Skeletal muscle cell (primary cell): ENCODE measurements around the gene FAR1.

Source experiments
- DNase-seq: peaks from one replicate; pipeline ENCODE4 v3.0.0-alpha.2; 2010; ENCODE audit warnings: low read depth
- H3K4me3 ChIP-seq: 2 replicates; pipeline ENCODE4 v1.5.1; 2011; ENCODE audit warnings: low read depth, mild to moderate bottlenecking, control low read depth, low read length, moderate library complexity

Gene FAR1

DNA sequence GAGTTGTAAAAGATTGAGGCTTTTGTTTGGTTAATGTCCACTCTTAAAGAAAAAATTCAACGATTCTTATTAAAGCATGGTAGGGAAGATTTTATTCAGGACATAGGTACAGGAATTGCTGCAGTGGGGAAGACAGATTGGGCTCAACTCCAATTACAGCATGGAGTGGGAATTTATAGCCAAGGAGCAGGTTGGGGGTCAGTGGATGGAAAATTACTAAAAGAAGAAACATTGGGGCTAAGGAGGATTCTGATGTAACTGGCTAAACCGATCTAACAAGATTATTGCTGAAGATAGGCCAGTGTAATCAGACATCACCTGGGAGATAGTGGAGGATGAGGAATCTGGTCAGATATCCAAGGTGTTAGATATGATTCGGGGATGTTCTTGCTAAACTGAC is 97.4 kb downstream of the FAR1 start:
- no peak for DNase-seq
- no peak overlapping the region for H3K4me3 ChIP-seq

DNA sequence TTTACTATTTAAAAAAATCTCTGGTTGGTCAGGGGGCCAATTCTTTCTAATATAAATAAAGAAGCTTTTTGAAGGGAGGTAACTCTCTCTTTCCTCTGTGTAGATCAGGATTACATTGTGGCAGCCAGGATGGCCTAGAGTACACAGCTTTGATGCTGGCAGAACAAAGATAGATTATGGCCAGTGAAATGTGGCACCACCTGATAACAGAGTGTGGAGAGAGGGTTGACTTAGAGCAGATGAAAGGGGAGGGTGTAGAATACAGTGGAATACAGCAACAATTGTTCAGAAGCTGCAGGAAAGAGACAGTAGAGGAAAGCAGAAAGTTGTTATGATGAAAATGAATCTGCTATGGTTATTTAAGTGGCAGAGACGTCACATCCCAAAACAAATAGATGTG is 99.0 kb downstream of the FAR1 start:
- no peak overlapping the region for H3K4me3 ChIP-seq
- DNase-seq = no peak

DNA sequence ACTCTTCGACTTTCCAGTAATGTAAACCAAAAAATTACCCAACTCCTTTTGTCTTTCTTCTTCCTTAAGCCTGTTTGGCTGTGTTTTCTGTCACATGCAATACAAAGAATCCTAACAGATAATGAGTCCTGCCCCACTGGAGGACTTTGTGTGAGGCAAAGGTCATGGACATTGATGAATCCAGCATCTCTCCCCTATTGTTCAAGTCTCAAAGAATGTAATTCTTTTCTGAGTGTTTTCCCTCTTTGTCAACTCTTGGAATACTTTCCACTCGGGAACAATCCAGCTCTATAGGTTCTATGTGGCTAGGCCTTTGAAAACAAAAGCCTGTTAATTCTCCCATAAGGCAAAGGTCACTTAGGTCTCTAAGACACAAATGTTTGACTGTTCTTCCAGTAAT is 100.7 kb downstream of the FAR1 start:
- no peak for DNase-seq
- H3K4me3 ChIP-seq = no peak overlapping the region

DNA sequence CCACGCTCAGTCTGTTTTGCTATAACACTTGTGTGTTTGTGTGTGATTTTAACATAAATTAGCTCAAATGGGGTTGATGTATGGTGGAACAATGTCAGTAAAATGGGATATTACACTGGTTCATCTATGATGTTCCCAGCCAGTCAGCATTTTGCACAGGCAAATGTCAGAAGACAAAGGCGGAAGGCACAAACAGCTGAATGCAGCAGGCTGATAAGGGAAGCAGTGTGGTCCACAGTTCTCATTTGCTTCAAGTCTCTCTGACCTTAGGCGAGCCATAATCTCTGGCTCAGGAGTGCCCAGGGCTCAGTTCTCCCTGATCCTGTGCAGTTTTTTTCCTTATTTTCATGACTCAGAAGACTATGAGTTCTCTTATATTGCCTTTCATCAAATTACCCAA is 102.7 kb downstream of the FAR1 start:
- no peak for DNase-seq
- H3K4me3 ChIP-seq = no peak overlapping the region

DNA sequence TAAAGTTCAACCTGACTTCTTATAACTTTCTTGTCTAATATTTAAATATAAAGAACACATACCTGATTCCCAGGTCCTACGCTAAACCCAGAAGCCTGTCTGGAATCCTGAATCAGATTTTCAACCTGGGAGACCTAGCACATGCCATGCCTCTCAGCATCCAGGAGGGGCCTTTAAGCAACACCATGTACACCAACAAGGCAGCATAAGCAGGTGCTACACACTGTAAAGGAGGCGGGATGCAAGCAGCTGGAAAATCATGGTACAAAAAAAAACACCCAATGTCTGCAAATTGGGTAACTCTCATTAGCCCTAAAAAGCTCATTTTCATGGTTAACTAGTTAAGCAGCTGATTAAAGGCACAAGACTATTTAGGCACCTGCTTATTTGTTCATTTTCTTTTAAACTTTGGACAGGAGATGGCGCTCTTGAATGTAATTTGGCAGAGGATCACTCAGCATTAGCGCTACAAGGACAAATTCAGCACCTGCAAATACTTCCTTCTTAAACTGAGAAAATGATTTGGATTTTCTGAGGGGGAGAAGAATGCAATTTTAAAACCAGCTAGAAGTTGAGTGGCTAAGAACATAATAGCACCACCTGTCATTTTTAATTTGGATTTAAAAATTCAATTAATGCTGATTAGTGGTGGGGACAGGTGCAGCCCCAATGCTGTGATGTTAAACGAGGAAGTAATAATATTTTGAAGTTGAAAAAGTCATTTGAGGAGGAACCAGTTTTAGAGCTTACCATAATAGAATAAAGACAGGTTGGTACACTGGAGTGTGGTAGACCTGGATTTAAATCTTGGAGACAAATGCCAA is 104.0 kb downstream of the FAR1 start:
- H3K4me3 ChIP-seq = no peak overlapping the region
- DNase-seq = peak; percentile 11

DNA sequence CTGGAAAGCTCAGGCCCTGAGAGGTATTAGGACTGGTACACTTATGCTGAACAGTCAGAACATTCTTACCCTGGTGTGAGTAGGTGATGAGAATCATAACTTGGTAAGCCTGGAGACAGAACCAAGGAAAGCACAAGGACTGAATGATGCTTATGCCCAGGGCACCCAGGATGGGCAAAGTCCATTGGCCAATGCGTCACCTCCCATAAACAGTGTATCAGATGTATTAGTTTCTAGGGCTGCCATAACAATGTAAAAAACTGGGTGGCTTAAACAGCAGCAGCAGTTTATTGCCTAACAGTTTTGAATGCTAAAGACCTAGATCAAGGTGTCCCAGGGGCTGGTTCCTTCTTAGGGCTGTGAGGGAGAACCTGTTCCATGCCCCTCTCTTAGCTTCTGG is 107.0 kb downstream of the FAR1 start:
- no peak overlapping the region for H3K4me3 ChIP-seq
- DNase-seq = no peak

DNA sequence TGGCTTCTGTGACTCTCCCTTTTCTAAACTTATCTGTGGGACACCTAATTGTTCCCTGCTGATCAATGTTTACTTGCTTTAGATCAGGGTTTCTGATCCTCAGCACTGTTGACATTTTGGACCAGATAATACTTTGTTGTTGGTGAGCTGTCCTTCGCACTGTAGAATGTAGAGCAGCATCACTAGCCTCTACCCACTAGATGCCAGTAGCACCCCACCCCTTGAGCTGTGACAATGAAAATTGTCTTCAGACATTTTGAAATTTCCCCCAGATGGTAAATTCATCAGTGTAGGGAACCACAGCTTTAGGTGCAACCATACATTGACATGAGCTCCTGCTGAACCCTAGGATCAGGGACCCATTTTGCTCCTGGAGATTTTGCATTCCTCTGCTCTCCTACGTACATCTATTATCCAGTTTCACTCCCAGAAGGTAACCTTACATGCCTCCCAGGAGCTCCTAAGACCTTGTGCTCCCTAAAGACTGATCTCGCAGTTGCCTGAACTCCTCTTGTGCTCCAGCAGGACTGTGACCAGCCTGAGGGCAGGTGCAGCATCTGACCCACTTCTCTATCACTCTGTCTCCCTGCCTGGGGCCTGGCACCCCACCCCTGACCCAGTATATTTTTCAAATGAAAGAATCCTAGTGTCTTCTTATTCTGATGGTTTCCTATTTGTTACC is 107.8 kb downstream of the FAR1 start:
- no peak for DNase-seq
- no peak overlapping the region for H3K4me3 ChIP-seq

DNA sequence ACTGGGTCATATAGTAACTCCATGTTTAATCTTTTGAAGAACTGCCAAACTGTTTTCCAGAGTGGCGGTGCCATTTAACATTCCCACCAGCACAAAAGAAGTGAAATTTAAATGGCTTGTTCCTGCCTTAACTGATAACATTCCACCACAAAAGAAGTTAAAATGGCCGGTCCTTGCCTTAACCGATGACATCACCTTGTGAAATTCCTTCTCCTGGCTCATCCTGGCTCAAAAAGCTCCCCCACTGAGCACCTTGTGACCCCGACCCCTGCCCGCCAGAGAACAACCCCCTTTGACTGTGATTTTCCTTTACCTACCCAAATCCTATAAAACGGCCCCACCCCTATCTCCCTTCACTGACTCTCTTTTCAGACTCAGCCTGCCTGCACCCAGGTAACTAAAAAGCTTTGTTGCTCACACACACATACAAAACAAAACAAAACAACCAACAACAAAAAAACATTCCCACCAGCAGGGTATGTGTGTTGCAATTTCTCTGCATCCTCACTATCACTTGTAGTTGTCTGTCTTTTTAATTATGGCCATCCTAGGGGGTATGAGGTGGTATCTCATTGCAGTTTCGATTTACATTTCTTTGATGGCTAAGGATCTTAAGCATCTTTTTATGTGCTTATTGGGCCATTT is 109.0 kb downstream of the FAR1 start:
- H3K4me3 ChIP-seq = no peak overlapping the region
- no peak for DNase-seq

DNA sequence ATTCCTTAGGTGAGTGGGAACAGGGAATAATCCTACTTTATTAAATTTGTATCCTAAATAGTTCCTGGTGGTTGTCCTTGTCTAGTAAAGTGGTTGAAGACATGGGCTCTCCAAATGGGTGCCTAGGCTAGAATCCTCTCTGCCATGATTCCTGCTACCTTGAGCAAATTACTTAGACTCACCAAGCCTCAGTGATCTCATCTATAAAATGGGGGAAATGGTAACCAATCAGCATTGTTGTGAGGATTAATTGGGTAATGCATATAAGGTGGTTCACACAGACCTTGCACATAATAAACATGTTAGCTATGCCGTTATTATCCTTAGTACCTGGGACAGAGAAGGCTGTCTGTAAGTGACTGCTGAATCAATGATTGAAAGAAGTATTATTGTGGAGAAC is 109.9 kb downstream of the FAR1 start:
- H3K4me3 ChIP-seq = no peak overlapping the region
- DNase-seq = no peak

DNA sequence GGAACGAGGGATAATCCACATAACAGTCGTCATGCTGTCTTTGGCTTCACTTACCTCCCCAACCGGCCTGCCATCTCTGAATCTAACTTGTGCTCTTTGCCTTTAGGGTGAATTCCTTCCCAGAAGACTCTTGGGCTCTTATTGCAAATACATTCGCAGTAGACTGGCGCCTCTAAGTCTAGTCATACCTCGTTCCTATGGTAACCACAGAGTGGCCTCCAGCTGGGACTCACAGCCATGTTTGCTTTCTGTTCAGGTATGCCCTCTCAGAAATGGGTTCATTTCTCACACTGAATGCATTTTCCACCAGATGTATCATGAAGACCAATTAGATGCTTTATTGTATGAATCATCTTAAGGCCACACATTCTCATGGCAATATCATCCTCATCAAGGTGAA is 112.7 kb downstream of the FAR1 start:
- DNase-seq = no peak
- H3K4me3 ChIP-seq = no peak overlapping the region
